ENCODE measurements around the gene BAIAP2L1.
"Not testable (repeated sequence)": the region's sequence is repeated elsewhere in the genome, so short reads cannot be mapped to it uniquely, and the experiment has no call there.

DNA sequence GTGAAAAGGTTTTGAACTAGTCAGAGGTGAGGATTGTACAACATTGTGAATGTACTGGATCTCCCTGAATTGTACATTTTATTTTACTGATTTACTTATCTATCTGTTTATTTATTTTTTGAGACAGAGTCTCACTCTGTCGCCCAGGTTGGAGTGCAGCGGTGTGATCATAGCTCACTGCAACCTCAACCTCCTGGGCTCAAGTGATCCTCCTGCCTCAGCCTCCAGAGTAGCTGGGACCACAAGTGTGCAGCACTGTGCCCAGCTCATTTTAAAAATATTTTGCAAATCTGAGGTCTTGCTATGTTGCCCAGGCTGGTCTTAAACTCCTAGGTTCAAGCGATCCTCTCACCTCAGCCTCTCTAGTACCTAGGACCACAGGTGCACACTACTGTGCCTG is 19.1 kb upstream of the BAIAP2L1 start:
- not testable (repeated sequence) for TF ChIP-seq CTCF (IDR thresholded peaks at IDR 0.05; ENCODE audit: control extremely low read depth in 1 of 3, insufficient read depth in 1 of 3, low read depth in 1 of 3, low read length in 3 of 3); POLR2A (IDR thresholded peaks at IDR 0.05; ENCODE audit: control extremely low read depth in 1 of 2, low read depth in 2 of 2, low read length in 2 of 2); EP300 (IDR thresholded peaks at IDR 0.05; ENCODE audit: borderline replicate concordance in 1 of 2, low read depth in 2 of 2, low read length in 2 of 2); POLR2AphosphoS5 (IDR thresholded peaks at IDR 0.05; ENCODE audit: low read depth, low read length)
